NT2/D1 (cell line): ENCODE data around the gene SLC6A13.

ENCODE experiments used
- DNase-seq: peaks from one replicate; pipeline ENCODE4 v3.0.0-alpha.2; 2011; ENCODE audit warnings: low read depth, low spot score
- H3K27me3 ChIP-seq: 2 replicates; pipeline ENCODE4 v1.6.0; 2011; ENCODE audit warnings: mild to moderate bottlenecking; ENCODE audit not compliant: insufficient read length, insufficient read depth
- H3K36me3 ChIP-seq: 2 replicates; pipeline ENCODE4 v1.6.1; 2011; ENCODE audit warnings: mild to moderate bottlenecking, low read length, mixed read lengths; ENCODE audit not compliant: insufficient read depth, insufficient read length
- H3K4me1 ChIP-seq: 2 replicates; pipeline ENCODE4 v1.5.1; 2011; ENCODE audit not compliant: insufficient read depth, insufficient read length
- H3K4me3 ChIP-seq: 2 replicates; pipeline ENCODE4 v1.5.1; 2011; ENCODE audit warnings: low read depth; ENCODE audit not compliant: insufficient read length
- H3K9ac ChIP-seq: 2 replicates; pipeline ENCODE4 v1.6.0; 2011; ENCODE audit warnings: low read depth; ENCODE audit not compliant: insufficient read length
- H3K9me3 ChIP-seq: 2 replicates; pipeline ENCODE4 v1.5.1; 2011; ENCODE audit warnings: mild to moderate bottlenecking, low read length; ENCODE audit not compliant: insufficient read depth
- SUZ12 ChIP-seq: IDR thresholded peaks from 2 replicates; pipeline ENCODE4 v1.6.1; 2011; ENCODE audit not compliant: insufficient read length, insufficient read depth; ENCODE audit errors: extremely low read depth
- YY1 ChIP-seq: IDR thresholded peaks from 2 replicates; pipeline ENCODE4 v1.6.1; 2011; ENCODE audit not compliant: insufficient read length, insufficient read depth
- ZNF274 ChIP-seq: IDR thresholded peaks from 2 replicates; pipeline ENCODE4 v1.6.1; 2011; ENCODE audit warnings: mild to moderate bottlenecking, low read depth, low read length

The SLC6A13 gene

GRCh38 chr12:184811-185575 is 77.6 kb downstream of the SLC6A13 start:
- no peak for TF ChIP-seq ZNF274
- TF ChIP-seq SUZ12: no peak
- no peak for TF ChIP-seq YY1
- Histone ChIP-seq H3K27me3 (peaks cover 19% of the 10 kb centered on the region), H3K4me1 (peaks cover 19% of the 10 kb centered on the region), H3K4me3 (no peak overlapping the region), H3K36me3 (no peaks in the 10 kb centered on the region), H3K9me3 (peaks cover 7% of the 10 kb centered on the region; the same call in 1 of the 2 replicates), H3K9ac (no peak overlapping the region)
- no peak for DNase-seq

- H3K4me1 ChIP-seq: peaks cover 30% of the 10 kb centered on the region
- H3K36me3 ChIP-seq: no peaks in the 10 kb centered on the region
- H3K9me3 ChIP-seq: peaks cover 4% of the 10 kb centered on the region; the same call in 1 of the 2 replicates
- no peak overlapping the region for H3K4me3 ChIP-seq
- no peak for DNase-seq
- H3K9ac ChIP-seq: peak overlapping the region; percentile 58
- TF ChIP-seq SUZ12 (no peak), ZNF274 (no peak), YY1 (no peak)
- H3K27me3 ChIP-seq: peaks cover 8% of the 10 kb centered on the region
These were observed 80.2 kb downstream of the SLC6A13 start for GRCh38 chr12:182381-182892.

GRCh38 chr12:181921-182320 is 80.7 kb downstream of the SLC6A13 start:
- peak overlapping the region; percentile 58 for H3K9ac ChIP-seq
- no peak for DNase-seq
- H3K4me3 ChIP-seq: no peak overlapping the region
- no peaks in the 10 kb centered on the region for H3K36me3 ChIP-seq
- H3K4me1 ChIP-seq: peaks cover 33% of the 10 kb centered on the region
- TF ChIP-seq YY1: no peak
- TF ChIP-seq ZNF274: no peak
- no peak for TF ChIP-seq SUZ12
- peaks cover 8% of the 10 kb centered on the region for H3K27me3 ChIP-seq
- H3K9me3 ChIP-seq: no peaks in the 10 kb centered on the region; the same call in 1 of the 2 replicates

GRCh38 chr12:180445-180844 is 82.2 kb downstream of the SLC6A13 start:
- no peaks in the 10 kb centered on the region for H3K36me3 ChIP-seq
- peaks cover 44% of the 10 kb centered on the region for H3K4me1 ChIP-seq
- no peak overlapping the region for H3K4me3 ChIP-seq
- no peaks in the 10 kb centered on the region for H3K9me3 ChIP-seq
- H3K27me3 ChIP-seq: peaks cover under 1% of the 10 kb centered on the region
- no peak overlapping the region for H3K9ac ChIP-seq
- TF ChIP-seq ZNF274 (no peak), SUZ12 (no peak), YY1 (no peak)
- DNase-seq: no peak

GRCh38 chr12:179885-180284 is 82.8 kb downstream of the SLC6A13 start:
- Histone ChIP-seq H3K9me3 (no peaks in the 10 kb centered on the region), H3K36me3 (no peaks in the 10 kb centered on the region), H3K4me1 (peaks cover 49% of the 10 kb centered on the region), H3K27me3 (no peaks in the 10 kb centered on the region), H3K9ac (no peak overlapping the region), H3K4me3 (no peak overlapping the region)
- TF ChIP-seq SUZ12 (no peak), ZNF274 (no peak)
- no peak for DNase-seq

- DNase-seq: no peak
- H3K4me3 ChIP-seq: no peak overlapping the region
- no peaks in the 10 kb centered on the region for H3K27me3 ChIP-seq
- no peaks in the 10 kb centered on the region for H3K36me3 ChIP-seq
- TF ChIP-seq YY1 (no peak), SUZ12 (no peak), ZNF274 (no peak)
- H3K9me3 ChIP-seq: no peaks in the 10 kb centered on the region
- peaks cover 53% of the 10 kb centered on the region for H3K4me1 ChIP-seq
- no peak overlapping the region for H3K9ac ChIP-seq
These were observed 83.3 kb downstream of the SLC6A13 start for GRCh38 chr12:179131-179884.

GRCh38 chr12:178829-179109 is 83.9 kb downstream of the SLC6A13 start:
- no peak for DNase-seq
- H3K4me1 ChIP-seq: peaks cover 58% of the 10 kb centered on the region
- H3K9ac ChIP-seq: no peak overlapping the region
- no peaks in the 10 kb centered on the region for H3K9me3 ChIP-seq
- no peak overlapping the region for H3K4me3 ChIP-seq
- no peak for TF ChIP-seq YY1
- TF ChIP-seq SUZ12: no peak
- no peak for TF ChIP-seq ZNF274
- H3K36me3 ChIP-seq: no peaks in the 10 kb centered on the region
- no peaks in the 10 kb centered on the region for H3K27me3 ChIP-seq
